ENCODE data around the gene DAAM2.

Gene DAAM2

GRCh38 chr6:39793516-39793915, 1.3 kb downstream of the DAAM2 start:
- no peak for DNase-seq (ENCODE audit: low read depth in 2 of 2)
- no peak for TF ChIP-seq CTCF (IDR thresholded peaks at IDR 0.05; ENCODE audit: low read depth, low read length)
- H3K4me3 ChIP-seq (replicated peaks in 1 of 2; ENCODE audit: low read depth in 2 of 2, low read length in 2 of 2) = peak overlapping the region; percentile 53 to 62

- H3K4me3 ChIP-seq (replicated peaks in 1 of 2; ENCODE audit: low read depth in 2 of 2, low read length in 2 of 2) = no peak overlapping the region
- DNase-seq (ENCODE audit: low read depth in 2 of 2) = no peak
- TF ChIP-seq CTCF (IDR thresholded peaks at IDR 0.05; ENCODE audit: low read depth, low read length) = no peak
These were observed 2.1 kb downstream of the DAAM2 start for GRCh38 chr6:39794231-39794630.

- H3K4me3 ChIP-seq (replicated peaks in 1 of 2; ENCODE audit: low read depth in 2 of 2, low read length in 2 of 2) = no peak overlapping the region
- TF ChIP-seq CTCF (IDR thresholded peaks at IDR 0.05; ENCODE audit: low read depth, low read length) = no peak
- no peak for DNase-seq (ENCODE audit: low read depth in 2 of 2)
These were observed 5.6 kb downstream of the DAAM2 start for GRCh38 chr6:39797751-39798150.

GRCh38 chr6:39800034-39801032, 8.2 kb downstream of the DAAM2 start:
- no peak overlapping the region for H3K4me3 ChIP-seq (replicated peaks in 1 of 2; ENCODE audit: low read depth in 2 of 2, low read length in 2 of 2)
- no peak for TF ChIP-seq CTCF (IDR thresholded peaks at IDR 0.05; ENCODE audit: low read depth, low read length)
- DNase-seq (ENCODE audit: low read depth in 2 of 2) = no peak

- TF ChIP-seq CTCF (IDR thresholded peaks at IDR 0.05; ENCODE audit: low read depth, low read length) = no peak
- H3K4me3 ChIP-seq (replicated peaks in 1 of 2; ENCODE audit: low read depth in 2 of 2, low read length in 2 of 2) = no peak overlapping the region
- DNase-seq (ENCODE audit: low read depth in 2 of 2) = no peak
These were observed 9.5 kb downstream of the DAAM2 start for GRCh38 chr6:39801456-39802251.

- DNase-seq (ENCODE audit: low read depth in 2 of 2) = no peak
- H3K4me3 ChIP-seq (replicated peaks in 1 of 2; ENCODE audit: low read depth in 2 of 2, low read length in 2 of 2) = no peak overlapping the region
- no peak for TF ChIP-seq CTCF (IDR thresholded peaks at IDR 0.05; ENCODE audit: low read depth, low read length)
These were observed 11.7 kb downstream of the DAAM2 start for GRCh38 chr6:39803872-39804271.
